ENCODE results near the gene BEND6.
"Not testable (repeated sequence)": the region's sequence is repeated elsewhere in the genome, so short reads cannot be mapped to it uniquely, and the experiment has no call there.

Gene BEND6

DNA sequence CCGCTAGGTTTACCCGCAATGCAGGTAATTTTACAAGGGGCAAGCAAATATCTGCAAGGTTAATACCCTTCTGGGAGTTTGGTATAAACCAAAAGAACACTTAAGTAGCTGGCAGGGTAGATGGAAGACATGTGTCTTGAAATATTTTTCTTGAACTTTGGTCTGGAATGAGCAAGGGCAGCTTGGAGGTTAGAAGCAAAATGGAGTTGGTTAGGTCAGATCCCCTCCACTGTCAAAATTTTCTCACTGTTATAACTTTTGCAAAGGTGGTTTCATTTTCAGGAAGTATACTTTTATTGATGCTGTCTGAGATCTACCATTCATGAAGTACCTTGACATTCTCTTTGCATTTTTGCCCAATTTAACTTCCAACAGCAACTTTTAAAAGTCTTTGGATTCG, 78.3 kb downstream of the BEND6 start:
- peak overlapping the region; percentile 20 for H3K4me2 ChIP-seq (ENCODE audit: low read length)
- H3K27me3 ChIP-seq (ENCODE audit: low read depth, low read length): peaks cover 7% of the 10 kb centered on the region; the same call in 1 of the 2 replicates
- H3K36me3 ChIP-seq (replicated peaks; ENCODE audit: low read depth, low read length): no peaks in the 10 kb centered on the region
- H3K27ac ChIP-seq (ENCODE audit: low read length): no peak overlapping the region
- H4K20me1 ChIP-seq (ENCODE audit: insufficient read depth, low read length): no peaks in the 10 kb centered on the region
- TF ChIP-seq EZH2phosphoT487 (IDR thresholded peaks at IDR 0.05; ENCODE audit: low read depth): no peak
- TF ChIP-seq CTCF (IDR thresholded peaks at IDR 0.05; ENCODE audit: low read depth, low read length): no peak
- no peaks in the 10 kb centered on the region for H3K79me2 ChIP-seq (ENCODE audit: low read length)
- peak overlapping the region; percentile 36; the same call in 1 of the 2 replicates for H2AFZ ChIP-seq (ENCODE audit: low read depth, low read length)
- H3K9ac ChIP-seq (ENCODE audit: low read length): no peak overlapping the region
- no peaks in the 10 kb centered on the region for H3K4me1 ChIP-seq (ENCODE audit: low read length)
- peak overlapping the region; percentile 36 for H3K4me3 ChIP-seq (ENCODE audit: low read length)
- no peaks in the 10 kb centered on the region for H3K9me3 ChIP-seq (ENCODE audit: insufficient read depth, low read length)

GRCh38 chr6:57035549-57035948, 80.6 kb downstream of the BEND6 start:
- Histone ChIP-seq H3K79me2 (ENCODE audit: low read length) (no peaks in the 10 kb centered on the region), H3K27me3 (ENCODE audit: low read depth, low read length) (peaks cover 7% of the 10 kb centered on the region; the same call in 1 of the 2 replicates), H2AFZ (ENCODE audit: low read depth, low read length) (no peak overlapping the region), H3K36me3 (replicated peaks; ENCODE audit: low read depth, low read length) (no peaks in the 10 kb centered on the region), H3K9me3 (ENCODE audit: insufficient read depth, low read length) (no peaks in the 10 kb centered on the region), H3K27ac (ENCODE audit: low read length) (no peak overlapping the region), H3K4me2 (ENCODE audit: low read length) (no peak overlapping the region), H4K20me1 (ENCODE audit: insufficient read depth, low read length) (no peaks in the 10 kb centered on the region), H3K4me3 (ENCODE audit: low read length) (no peak overlapping the region), H3K4me1 (ENCODE audit: low read length) (no peaks in the 10 kb centered on the region), H3K9ac (ENCODE audit: low read length) (no peak overlapping the region)
- TF ChIP-seq CTCF (IDR thresholded peaks at IDR 0.05; ENCODE audit: low read depth, low read length): no peak
- no peak for TF ChIP-seq EZH2phosphoT487 (IDR thresholded peaks at IDR 0.05; ENCODE audit: low read depth)

GRCh38 chr6:57038906-57039305, 84.0 kb downstream of the BEND6 start:
- Histone ChIP-seq H2AFZ (ENCODE audit: low read depth, low read length) (no peak overlapping the region), H3K4me3 (ENCODE audit: low read length) (no peak overlapping the region), H3K79me2 (ENCODE audit: low read length) (no peaks in the 10 kb centered on the region), H3K27ac (ENCODE audit: low read length) (no peak overlapping the region), H3K36me3 (replicated peaks; ENCODE audit: low read depth, low read length) (no peaks in the 10 kb centered on the region), H3K27me3 (ENCODE audit: low read depth, low read length) (peaks cover 7% of the 10 kb centered on the region; the same call in 1 of the 2 replicates), H3K4me1 (ENCODE audit: low read length) (no peaks in the 10 kb centered on the region), H3K9me3 (ENCODE audit: insufficient read depth, low read length) (no peaks in the 10 kb centered on the region), H3K4me2 (ENCODE audit: low read length) (no peak overlapping the region), H3K9ac (ENCODE audit: low read length) (no peak overlapping the region), H4K20me1 (ENCODE audit: insufficient read depth, low read length) (no peaks in the 10 kb centered on the region)
- no peak for TF ChIP-seq CTCF (IDR thresholded peaks at IDR 0.05; ENCODE audit: low read depth, low read length)
- TF ChIP-seq EZH2phosphoT487 (IDR thresholded peaks at IDR 0.05; ENCODE audit: low read depth): no peak

- H3K9me3 ChIP-seq (ENCODE audit: insufficient read depth, low read length): no peaks in the 10 kb centered on the region
- no peak overlapping the region for H3K27ac ChIP-seq (ENCODE audit: low read length)
- no peak overlapping the region for H3K4me3 ChIP-seq (ENCODE audit: low read length)
- peak; percentile 22; the same call in 1 of the 2 replicates for TF ChIP-seq CTCF (IDR thresholded peaks at IDR 0.05; ENCODE audit: low read depth, low read length)
- no peak for TF ChIP-seq EZH2phosphoT487 (IDR thresholded peaks at IDR 0.05; ENCODE audit: low read depth)
- H2AFZ ChIP-seq (ENCODE audit: low read depth, low read length): peak overlapping the region; percentile 33
- H4K20me1 ChIP-seq (ENCODE audit: insufficient read depth, low read length): no peaks in the 10 kb centered on the region
- H3K79me2 ChIP-seq (ENCODE audit: low read length): no peaks in the 10 kb centered on the region
- no peak overlapping the region for H3K4me2 ChIP-seq (ENCODE audit: low read length)
- no peaks in the 10 kb centered on the region for H3K4me1 ChIP-seq (ENCODE audit: low read length)
- H3K36me3 ChIP-seq (replicated peaks; ENCODE audit: low read depth, low read length): no peaks in the 10 kb centered on the region
- no peak overlapping the region for H3K9ac ChIP-seq (ENCODE audit: low read length)
- H3K27me3 ChIP-seq (ENCODE audit: low read depth, low read length): peaks cover 6% of the 10 kb centered on the region; the same call in 1 of the 2 replicates
Observed at GRCh38 chr6:57040011-57040410, 85.1 kb downstream of the BEND6 start.

DNA sequence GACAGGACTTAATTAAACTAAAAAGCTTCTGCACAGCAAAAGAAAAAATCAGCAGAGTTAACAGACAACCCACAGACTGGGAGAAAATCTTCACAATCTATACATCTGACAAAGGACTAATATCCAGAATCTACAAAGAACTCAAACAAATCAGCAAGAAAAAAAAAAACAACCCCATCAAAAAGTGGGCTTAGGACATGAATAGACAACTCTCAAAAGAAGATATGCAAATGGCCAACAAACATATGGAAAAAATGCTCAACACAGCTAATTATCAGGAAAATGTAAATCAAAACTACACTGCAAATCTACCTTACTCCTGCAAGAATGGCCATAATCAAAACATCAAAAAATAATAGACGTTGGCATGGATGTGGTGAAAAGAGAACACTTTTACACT, 89.2 kb downstream of the BEND6 start:
- Histone ChIP-seq H3K4me1 (ENCODE audit: low read length) (peaks cover 11% of the 10 kb centered on the region), H3K79me2 (ENCODE audit: low read length) (peaks cover 13% of the 10 kb centered on the region)
- H2AFZ ChIP-seq (ENCODE audit: low read depth, low read length); H3K9ac ChIP-seq (ENCODE audit: low read length); H4K20me1 ChIP-seq (ENCODE audit: insufficient read depth, low read length); H3K36me3 ChIP-seq (replicated peaks; ENCODE audit: low read depth, low read length); H3K4me3 ChIP-seq (ENCODE audit: low read length); H3K27me3 ChIP-seq (ENCODE audit: low read depth, low read length); H3K27ac ChIP-seq (ENCODE audit: low read length); H3K9me3 ChIP-seq (ENCODE audit: insufficient read depth, low read length); H3K4me2 ChIP-seq (ENCODE audit: low read length): not testable (repeated sequence)
